GM19035 (cell line): Measurements from ENCODE around the gene RPS29.
A peak's percentile ranks its signal among the peaks of the same experiment; 100 is the strongest.
"Not testable (repeated sequence)": the region's sequence is repeated elsewhere in the genome, so short reads cannot be mapped to it uniquely, and the experiment has no call there.

Experiments used
- ATAC-seq: cut with Tn5 transposase; IDR thresholded peaks from one replicate; pipeline ENCODE4 v1.9.1; 2021; ENCODE audit not compliant: unreplicated experiment

The RPS29 gene

DNA sequence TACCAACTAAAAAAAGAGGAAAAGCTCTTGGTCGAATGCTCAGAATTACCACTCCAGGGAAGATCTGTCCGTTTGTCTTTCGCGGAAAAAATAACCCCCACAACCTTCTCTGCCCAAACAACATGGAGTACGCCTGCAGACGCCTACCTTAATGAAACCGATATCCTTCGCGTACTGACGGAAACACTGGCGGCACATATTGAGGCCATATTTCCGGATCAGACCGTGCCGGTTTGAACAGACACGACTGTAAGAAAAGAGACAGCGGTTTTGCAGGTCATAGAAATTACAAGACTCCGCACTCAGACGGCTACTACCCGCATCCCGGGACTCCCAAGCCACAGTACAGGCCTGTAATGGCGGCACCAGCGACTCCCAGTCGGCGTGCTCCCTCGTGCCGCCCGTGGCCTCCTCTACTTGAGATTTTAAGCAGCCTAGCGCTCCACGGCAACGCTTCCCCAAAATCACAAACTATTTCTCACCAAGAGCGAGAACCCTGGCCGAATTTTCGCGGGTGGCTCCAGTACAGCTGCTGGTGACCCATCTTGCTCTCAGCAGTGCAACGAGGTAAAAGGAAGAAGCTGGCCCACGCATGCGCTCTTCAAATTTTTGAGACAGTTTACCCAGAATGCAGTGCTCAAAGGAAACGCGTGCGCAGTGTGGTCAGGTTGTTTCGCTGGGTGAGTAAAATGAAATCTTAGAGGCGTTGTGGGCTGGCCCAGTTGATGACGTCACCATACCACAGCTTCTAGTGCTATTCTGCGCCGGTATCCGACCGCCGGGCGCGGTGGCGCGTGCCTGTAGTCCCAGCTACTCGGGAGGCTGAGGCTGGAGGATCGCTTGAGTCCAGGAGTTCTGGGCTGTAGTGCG, at the start of gene RPS29:
TSS of gene RPS29 (minus strand) at position 578 of the 870 bp plus-strand sequence. CDS start at position 544, 34 bp downstream.
- ATAC-seq: peak; percentile 89

DNA sequence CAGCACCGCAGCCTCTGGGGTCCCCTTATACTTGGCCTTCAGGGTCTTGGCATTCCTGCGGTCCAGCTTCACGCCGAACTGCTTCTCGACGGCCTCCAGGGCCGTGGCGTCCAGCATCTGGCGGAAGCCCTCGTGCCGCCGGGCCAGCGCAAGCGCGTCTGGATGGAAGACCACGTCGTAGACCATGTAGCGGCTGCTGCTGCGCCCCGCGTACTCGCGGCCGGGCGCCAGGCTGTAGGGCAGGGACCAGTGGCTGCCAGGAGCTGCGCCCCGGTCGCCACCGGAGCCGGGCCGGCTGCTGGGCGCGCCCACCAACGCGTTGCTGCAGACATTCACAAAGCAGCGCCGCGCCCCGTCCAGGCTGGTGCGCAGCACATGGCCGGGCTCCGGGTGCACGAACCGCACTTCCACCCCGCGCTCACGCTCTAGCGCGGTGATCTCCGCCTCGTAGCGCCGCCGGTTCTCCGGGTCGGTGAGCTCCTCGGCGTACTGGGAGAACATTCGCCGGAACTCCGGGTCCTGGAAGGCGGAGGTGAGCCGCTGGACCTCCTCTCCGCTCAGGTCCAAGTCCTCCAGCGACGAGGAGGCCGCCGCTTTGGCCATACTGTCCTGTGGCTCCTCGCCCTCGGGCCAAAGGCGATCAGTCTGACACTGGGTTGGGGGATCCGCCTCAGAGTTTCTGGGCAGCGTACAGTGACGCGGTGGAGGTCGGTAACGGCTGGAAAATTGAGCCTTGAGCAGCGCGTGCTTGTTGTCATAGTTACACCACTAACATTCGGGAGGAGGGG, 48.6 kb upstream of the RPS29 start, which contains the start of gene DNAAF2:
TSS of gene DNAAF2 (minus strand) at position 698 of the 788 bp plus-strand sequence. CDS start at position 603, 95 bp downstream.
- peak; percentile 31 for ATAC-seq

DNA sequence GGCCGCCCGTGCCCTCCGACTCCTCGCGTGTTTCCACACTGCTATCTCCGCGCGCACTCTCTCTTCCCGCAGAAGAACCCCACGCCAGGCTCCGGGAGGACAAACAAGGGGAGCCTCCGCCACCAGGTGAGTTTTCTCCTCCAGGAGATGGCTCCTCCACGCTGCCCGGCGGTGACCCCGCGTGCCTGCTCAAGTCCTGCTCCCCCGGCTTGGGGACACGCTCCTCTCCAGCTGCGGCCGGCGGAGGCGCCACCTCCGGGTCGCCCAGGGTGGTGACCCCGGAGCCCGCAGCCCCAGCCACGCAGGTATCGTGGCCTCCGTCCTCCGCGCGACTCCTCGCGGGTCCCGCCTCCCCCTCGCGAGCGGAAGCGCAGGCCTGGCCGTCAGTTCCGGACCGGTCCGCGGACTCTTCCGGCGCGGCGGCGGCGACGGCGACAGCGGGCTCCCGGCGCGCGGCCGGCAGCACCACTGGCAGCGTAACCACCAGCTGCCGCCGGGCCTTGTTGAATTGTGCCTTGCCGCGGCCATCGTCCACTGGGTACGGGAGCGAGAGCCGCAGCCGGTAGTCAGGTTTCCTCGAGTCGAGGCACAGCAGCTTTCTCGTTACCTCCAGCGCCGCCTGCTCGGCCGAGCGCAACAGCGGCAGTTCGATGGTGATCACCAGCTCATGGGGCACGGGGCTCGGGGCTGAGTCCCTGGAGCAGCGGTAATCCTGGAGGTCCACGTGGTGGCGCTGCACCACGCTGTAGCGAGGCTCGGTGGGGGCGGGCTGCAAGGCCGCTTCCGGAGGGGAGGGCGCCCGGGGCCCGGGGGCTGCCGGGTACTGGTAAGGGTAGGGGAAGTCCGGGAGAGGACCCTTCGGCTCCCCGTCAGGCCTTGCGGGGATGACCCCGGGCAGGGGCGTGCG, 47.7 kb upstream of the RPS29 start:
- peak; percentile 77 for ATAC-seq

DNA sequence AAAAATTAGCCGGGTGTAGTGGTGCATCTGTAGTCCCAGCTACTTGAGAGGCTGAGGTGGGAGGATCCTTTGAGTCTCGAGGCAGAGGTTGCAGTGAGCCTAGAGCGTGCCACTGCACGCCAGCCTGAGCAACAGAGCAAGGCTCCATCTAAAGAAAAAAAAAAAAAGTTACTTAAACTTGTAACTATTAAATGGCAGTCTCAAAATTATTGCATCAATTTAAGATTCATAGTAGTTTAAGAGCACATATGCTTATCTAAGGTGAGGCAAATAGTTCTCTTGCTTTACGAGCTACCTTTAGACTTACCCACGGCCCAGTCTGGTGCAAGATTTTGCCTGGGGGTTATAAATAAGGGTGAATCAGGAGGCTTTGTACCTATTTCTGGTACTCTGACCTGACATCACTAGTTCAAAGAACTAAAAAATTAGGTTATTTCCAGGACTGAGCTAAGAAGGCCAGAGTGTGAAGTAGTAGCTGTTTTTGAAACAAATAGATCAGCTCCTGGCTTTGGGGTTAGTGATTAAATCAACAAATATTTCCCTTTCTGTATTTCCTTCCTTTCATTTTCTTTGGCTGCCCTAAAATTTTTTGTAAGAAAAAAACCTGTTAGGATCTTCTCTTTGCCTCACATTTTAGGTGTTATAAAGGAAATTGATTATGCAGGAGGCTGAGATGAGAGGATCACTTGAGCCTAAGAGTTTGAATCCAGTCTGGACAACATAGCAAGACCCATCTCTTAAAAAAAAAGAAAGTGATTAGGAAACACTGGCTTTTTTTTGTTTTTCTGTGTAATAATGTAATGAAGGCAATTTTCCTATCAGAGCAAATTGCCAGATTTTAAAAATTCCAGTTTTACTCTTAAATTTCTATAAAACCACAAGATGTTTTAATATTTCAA, 38.0 kb upstream of the RPS29 start:
- ATAC-seq: no peak

DNA sequence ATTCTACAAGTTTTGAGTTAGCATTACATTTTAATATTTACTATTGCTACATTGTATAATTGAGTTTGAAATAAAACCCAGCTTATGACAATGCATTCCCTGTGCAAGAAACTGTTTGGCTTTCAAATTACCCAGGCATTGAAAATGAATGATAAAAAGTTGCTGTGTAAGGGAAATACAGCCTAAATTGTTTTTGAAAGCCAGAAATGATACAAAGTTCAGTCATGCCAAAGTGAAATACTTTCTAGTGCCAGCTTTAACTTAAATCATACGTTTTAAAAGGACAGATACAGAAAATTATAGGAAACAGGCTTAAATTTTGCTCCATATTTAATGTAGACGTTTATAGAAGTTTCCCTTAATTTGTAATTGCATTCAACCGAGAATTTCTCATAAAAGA, 37.2 kb upstream of the RPS29 start:
- no peak for ATAC-seq

DNA sequence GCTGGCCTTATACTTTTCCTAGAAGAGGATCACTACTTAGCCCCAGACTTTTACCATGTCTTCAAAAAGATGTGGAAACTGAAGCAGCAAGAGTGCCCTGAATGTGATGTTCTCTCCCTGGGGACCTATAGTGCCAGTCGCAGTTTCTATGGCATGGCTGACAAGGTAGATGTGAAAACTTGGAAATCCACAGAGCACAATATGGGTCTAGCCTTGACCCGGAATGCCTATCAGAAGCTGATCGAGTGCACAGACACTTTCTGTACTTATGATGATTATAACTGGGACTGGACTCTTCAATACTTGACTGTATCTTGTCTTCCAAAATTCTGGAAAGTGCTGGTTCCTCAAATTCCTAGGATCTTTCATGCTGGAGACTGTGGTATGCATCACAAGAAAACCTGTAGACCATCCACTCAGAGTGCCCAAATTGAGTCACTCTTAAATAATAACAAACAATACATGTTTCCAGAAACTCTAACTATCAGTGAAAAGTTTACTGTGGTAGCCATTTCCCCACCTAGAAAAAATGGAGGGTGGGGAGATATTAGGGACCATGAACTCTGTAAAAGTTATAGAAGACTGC, 35.9 kb upstream of the RPS29 start:
- no peak for ATAC-seq

DNA sequence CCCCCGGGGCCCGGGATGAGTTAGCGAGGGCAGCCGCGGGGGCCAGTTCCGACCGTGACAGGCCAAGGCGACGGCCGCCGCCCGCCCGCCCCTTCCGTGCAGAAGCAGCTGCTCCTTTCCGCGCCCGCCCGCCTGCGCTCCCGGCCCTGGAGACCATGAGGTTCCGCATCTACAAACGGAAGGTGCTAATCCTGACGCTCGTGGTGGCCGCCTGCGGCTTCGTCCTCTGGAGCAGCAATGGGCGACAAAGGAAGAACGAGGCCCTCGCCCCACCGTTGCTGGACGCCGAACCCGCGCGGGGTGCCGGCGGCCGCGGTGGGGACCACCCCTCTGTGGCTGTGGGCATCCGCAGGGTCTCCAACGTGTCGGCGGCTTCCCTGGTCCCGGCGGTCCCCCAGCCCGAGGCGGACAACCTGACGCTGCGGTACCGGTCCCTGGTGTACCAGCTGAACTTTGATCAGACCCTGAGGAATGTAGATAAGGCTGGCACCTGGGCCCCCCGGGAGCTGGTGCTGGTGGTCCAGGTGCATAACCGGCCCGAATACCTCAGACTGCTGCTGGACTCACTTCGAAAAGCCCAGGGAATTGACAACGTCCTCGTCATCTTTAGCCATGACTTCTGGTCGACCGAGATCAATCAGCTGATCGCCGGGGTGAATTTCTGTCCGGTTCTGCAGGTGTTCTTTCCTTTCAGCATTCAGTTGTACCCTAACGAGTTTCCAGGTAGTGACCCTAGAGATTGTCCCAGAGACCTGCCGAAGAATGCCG, 35.1 kb upstream of the RPS29 start:
- ATAC-seq: peak; percentile 27

DNA sequence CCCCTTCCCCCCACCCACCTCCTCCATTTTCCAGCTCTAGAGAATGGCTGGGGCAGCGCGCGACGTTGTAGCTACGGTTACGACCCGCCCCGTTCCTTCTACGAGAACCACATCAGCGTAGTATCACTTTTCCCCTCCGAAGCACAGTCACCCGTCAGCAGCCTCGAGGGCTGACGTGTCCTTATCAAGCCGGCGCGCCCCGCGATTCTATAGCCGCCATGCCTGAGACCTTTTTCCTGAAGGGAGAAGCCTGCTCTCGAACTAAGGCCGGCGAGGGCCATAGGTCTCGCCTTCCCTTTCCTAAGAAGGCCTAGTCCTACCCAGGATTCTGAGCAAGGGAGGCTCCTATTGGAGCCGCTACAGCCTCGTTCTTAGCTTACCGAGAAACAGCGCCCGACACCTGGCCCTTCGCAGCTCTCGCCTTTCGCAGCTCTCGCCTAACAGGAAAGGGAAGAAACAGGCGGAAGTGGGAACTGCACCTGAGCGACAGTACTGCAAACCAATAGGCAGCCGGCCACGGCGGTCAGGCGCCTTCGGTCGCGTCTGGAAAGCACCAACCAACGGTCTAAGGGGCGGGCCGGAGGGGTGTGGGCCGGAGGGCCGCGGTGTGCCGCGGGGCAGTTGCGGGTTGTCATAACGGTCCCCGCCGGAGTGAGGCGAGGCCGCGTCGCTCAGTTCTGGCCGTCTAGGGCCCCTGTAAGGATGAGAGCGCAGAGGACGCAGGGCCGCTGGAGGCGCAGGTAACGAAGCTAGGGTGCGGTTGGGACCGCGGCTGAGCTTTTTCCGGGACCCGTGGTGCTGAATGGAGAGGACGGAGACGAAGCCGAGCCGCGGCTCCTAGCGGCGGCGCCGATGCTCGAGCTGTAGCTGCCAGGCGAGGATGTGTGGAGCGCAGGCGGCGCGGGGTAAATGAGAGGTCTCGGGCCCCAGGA, 34.3 kb upstream of the RPS29 start, which contains the start of the genes MGAT2 and RPL36AL:
TSS of gene MGAT2 (plus strand) at position 618 of the 932 bp plus-strand sequence. CDS start 470 bp downstream, outside the sequence.
TSS of gene RPL36AL (minus strand) at position 445 of the 932 bp plus-strand sequence. CDS start 1,522 bp downstream, outside the sequence.
- peak; percentile 90 for ATAC-seq

DNA sequence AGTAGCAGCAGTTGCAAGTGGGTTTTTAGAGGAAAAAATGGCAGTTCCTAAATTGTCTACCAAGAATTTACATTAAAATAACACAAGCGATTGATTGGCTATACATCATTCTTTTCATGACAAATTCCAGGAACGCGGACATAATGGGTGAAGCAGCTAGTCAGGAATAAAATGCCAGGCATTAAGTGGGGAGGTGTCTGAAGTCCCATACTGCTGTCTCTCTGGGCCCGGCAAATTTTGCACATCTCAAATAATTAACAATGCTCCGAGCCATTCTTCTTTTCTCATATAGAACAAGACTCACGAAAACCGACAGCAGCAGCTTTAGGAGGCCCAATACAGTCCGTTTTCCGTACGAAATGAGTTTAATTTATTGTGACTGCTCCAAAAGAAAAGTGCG, 33.5 kb upstream of the RPS29 start:
- no peak for ATAC-seq

DNA sequence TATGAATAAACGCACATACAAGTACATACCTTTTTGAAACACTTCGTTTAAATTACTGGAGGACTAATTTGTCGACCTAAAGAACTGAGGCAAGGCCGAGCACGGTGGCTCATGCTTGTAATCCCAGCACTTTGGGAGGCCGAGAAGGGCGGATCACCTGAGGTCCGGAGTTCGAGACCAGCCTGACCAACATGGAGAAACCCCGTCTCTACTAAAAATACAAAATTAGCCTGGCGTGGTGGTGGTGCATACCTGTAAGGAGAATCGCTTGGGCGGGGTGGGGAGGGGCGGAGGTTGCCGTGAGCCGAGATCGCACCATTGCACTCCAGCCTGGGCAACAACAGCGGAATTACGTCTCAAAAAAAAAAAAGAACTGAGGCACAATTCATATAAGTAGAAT, 33.1 kb upstream of the RPS29 start:
- ATAC-seq: not testable (repeated sequence)

DNA sequence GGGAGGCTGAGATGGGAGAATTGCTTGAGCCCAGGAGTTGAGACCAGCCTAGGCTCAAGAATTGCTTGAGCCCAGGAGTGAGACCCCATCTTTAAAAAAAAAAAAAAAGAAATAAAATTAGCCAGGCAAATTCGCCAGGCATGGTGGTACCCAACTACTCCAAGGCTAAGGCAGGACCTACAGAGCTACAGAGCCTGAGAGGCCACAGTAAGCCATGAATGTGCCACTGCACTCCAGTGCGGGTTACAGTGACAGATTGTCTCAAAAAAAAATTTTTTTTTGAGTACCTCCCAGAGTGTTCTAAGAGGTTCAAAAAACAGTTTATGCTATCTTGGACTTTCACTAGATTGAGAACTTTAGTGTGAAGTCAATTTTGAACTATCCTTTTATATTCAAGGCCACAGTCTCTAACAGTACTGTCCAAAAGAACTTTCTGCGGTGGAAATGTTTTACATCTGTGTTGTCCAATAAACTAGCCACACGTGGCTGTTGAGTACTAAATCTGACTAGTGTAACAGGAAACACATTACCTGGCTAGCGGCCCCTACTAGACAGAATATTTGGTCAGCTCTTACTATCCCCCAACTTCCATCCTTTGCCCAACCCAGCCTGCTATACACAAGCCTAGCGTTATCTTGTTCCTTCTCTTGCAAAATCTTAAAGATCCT, 31.8 kb upstream of the RPS29 start:
- no peak for ATAC-seq

DNA sequence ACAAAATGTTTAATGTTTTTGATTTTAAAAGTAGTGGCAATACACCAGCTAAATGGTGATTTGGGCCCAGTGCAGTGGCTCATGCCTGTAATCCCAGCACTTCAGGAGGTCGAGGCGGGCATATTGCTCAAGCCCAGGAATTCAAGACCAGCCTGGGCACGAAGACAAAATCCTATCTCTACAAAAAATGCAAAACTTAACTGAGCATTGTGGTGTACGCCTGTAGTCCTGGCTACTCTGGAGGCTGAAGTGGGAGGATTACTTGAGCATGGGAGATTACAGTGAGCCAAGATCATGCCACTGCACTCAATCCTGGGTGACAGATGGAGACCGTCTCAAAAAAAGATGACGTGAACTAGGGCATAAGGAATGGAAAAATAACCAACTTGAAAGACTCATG, 29.6 kb upstream of the RPS29 start:
- ATAC-seq: no peak

DNA sequence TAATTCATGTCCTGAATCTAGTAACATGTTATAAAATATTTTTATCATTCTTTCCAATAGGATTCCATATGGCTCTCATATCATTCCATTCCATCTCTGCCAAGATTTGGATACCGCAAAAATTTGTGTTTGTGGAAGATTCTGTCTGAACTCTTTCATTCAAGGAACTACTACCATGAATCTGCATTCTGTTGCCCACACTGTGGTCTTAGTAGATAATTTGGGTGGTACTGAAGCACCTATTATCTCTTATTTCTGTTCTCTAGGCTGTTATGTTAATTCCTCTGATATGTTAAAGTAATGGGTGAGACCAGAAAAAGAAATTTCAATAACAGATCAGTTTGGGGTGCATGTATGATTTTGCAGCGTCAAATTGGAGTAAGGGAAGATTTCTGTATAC, 28.0 kb upstream of the RPS29 start:
- no peak for ATAC-seq

DNA sequence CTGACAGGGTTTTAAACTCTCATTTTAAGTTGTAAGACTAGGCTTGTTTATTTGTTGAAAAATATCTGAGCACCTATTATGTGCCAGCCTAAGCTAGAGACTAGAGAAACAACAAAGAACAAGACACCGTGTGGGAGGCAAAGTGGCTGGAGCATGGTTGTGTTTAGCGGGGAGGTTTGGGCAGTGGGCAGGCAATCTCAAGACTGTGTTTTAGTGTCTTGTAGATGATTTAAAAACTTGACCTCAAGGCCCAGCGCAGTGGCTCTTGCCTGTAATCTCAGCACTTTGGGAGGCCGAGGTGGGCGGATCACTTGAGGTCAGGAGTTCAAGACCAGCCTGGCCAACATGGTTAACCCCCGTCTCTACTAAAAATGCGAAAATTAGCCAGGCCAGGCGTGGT, 26.5 kb upstream of the RPS29 start:
- ATAC-seq: no peak

DNA sequence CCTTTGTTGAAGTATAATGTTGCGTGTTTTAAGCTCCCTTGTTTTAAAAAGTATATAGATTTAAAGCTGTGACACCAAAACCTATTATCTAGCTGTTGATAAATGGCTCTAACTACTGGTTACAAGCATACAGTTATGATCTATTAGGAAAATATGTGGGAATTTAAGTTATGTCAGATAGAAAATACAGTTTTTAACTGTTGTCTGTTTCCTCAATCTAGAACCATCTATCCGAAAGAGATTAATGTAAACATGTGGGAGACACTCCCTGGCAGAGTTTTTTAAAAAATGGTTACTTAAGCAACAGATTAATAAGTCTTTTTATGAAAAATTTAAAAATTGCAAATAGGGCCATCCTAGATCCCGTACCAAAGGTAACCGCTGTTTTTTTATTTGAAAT, 26.1 kb upstream of the RPS29 start:
- no peak for ATAC-seq

DNA sequence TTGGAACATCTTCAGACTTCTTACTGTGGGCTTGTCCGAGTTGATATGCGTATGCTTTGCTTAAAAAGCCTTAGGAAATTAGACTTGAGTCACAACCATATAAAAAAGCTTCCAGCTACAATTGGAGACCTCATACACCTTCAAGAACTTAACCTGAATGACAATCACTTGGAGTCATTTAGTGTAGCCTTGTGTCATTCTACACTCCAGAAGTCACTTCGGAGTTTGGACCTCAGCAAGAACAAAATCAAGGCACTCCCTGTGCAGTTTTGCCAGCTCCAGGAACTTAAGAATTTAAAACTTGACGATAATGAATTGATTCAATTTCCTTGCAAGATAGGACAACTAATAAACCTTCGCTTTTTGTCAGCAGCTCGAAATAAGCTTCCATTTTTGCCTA, 21.4 kb upstream of the RPS29 start:
- ATAC-seq: no peak
